Epithelial cell of esophagus (primary cell): ENCODE results near the gene AGT.

ENCODE experiments used
- DNase-seq: peaks from one replicate; pipeline ENCODE4 v3.0.0; 2010; ENCODE audit warnings: low read depth
- H3K4me3 ChIP-seq: 2 replicates; pipeline ENCODE4 v1.5.1; 2011; ENCODE audit warnings: mild to moderate bottlenecking, low read length, control low read depth
- TF ChIP-seq, protein P1 (sequence below): IDR thresholded peaks from 2 replicates; pipeline ENCODE4 v1.5.1; 2011; ENCODE audit warnings: low read depth, mild to moderate bottlenecking, low read length, control low read depth, inconsistent platforms; ENCODE audit not compliant: insufficient read depth; ENCODE audit errors: missing control alignments

AGT gene

DNA sequence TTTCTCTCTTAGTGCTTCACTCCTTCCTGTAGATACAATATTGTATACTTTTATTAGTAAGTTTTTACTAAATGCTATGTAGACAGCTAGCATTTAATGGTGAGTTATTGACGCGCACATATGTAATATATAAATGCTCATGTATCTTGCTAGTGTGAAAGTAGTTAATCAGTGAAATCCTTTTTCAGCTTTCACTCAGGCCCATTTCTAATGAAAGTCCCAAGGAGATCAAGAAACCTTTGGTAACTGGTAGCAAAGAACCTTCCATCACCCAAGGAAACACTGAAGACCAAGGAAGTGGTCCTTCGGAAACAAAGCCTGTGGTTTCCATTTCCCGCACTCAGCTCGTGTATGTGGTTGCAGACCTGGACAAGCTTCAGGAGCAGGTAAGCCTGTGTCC lies 27.2 kb downstream of the AGT start:
- no peak overlapping the region for H3K4me3 ChIP-seq
- TF ChIP-seq, protein P1, sequence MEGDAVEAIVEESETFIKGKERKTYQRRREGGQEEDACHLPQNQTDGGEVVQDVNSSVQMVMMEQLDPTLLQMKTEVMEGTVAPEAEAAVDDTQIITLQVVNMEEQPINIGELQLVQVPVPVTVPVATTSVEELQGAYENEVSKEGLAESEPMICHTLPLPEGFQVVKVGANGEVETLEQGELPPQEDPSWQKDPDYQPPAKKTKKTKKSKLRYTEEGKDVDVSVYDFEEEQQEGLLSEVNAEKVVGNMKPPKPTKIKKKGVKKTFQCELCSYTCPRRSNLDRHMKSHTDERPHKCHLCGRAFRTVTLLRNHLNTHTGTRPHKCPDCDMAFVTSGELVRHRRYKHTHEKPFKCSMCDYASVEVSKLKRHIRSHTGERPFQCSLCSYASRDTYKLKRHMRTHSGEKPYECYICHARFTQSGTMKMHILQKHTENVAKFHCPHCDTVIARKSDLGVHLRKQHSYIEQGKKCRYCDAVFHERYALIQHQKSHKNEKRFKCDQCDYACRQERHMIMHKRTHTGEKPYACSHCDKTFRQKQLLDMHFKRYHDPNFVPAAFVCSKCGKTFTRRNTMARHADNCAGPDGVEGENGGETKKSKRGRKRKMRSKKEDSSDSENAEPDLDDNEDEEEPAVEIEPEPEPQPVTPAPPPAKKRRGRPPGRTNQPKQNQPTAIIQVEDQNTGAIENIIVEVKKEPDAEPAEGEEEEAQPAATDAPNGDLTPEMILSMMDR: no peak
- DNase-seq: no peak

GRCh38 chr1:230684998-230685397 lies 28.9 kb downstream of the AGT start:
- TF ChIP-seq, protein P1: no peak
- no peak for DNase-seq
- H3K4me3 ChIP-seq: no peak overlapping the region

DNA sequence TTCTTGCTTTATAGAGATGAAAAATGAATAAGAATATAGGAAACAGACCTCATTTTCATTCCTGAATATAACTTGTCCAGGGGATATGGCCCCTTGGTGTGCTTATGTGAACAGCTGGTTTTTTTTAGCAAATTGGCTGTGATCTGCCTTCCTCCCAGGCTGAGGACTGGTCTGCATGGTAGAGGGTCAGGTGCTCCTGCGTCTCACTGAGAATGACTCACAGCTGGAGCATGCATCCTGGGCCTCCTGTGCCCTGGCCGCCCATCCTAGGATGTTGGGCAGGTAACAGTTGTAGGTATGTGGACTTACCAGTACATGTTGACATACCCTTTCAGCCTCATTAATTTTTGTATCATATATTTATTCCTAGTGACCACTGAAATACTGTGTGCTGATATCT lies 29.8 kb downstream of the AGT start:
- H3K4me3 ChIP-seq: no peak overlapping the region
- TF ChIP-seq, protein P1: no peak
- DNase-seq: peak; percentile 87

- peak; percentile 73 for DNase-seq
- no peak overlapping the region for H3K4me3 ChIP-seq
- TF ChIP-seq, protein P1: no peak
Observed at GRCh38 chr1:230682882-230683610, 30.9 kb downstream of the AGT start.

GRCh38 chr1:230682274-230682673 lies 31.6 kb downstream of the AGT start:
- no peak overlapping the region for H3K4me3 ChIP-seq
- TF ChIP-seq, protein P1: no peak
- DNase-seq: no peak

- TF ChIP-seq, protein P1: no peak
- DNase-seq: peak; percentile 91
- H3K4me3 ChIP-seq: no peak overlapping the region
Observed at GRCh38 chr1:230681599-230681998, 32.3 kb downstream of the AGT start.

- DNase-seq: no peak
- TF ChIP-seq, protein P1: no peak
- H3K4me3 ChIP-seq: no peak overlapping the region
Observed at GRCh38 chr1:230680300-230681025, 33.5 kb downstream of the AGT start.
